HG02884 (cell line): Measurements from ENCODE around the gene UQCC3.
"Not testable (repeated sequence)": the region's sequence is repeated elsewhere in the genome, so short reads cannot be mapped to it uniquely, and the experiment has no call there.

Experiments
- ATAC-seq: cut with Tn5 transposase; IDR thresholded peaks from one replicate; pipeline ENCODE4 v1.9.1; 2021; ENCODE audit warnings: mild to moderate bottlenecking, moderate library complexity; ENCODE audit not compliant: unreplicated experiment

UQCC3 gene

DNA sequence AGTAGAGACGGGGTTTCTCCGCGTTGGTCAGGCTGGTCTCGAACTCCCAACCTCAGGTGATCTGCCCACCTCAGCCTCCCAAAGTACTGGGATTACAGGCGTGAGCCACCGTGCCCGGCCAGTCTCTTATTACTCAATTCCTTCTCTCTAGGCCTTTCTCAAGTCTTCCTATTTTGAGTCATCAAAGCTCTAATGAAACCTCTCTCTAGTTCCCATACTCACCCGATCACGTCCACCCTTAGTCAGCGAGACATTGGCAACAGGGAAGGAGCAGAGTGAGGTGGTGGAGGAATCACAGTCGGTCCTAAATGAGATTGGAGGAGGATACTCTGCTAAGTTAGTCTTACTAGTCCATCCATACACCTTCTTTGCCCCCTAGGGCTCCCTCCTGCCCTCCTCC, 30.8 kb downstream of the UQCC3 start:
- ATAC-seq: no peak

GRCh38 chr11:62703921-62704320, 32.4 kb downstream of the UQCC3 start:
- ATAC-seq: not testable (repeated sequence)

GRCh38 chr11:62705413-62705812, 33.9 kb downstream of the UQCC3 start:
- no peak for ATAC-seq

- peak; percentile 39 for ATAC-seq
Measured at GRCh38 chr11:62705880-62706849, 34.7 kb downstream of the UQCC3 start.

DNA sequence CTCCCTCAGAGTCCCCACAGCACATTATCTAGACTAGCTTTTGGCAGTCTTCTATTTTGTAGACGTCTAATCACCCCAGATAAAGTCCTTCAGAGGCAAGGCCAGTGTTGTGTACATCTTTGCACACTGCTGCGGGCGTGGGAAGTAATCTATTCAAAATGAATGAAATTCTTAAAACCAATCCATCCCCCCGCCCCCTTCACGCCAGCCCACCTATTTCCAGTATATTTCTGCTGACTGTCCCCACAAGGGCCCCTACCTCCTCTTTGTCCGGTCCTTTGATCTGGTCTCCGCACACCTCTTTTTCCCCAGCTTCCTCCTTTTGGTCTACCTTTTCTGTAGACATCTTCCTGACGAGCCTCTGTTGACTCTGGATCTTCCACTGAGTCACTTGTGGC, 35.4 kb downstream of the UQCC3 start:
- no peak for ATAC-seq

- ATAC-seq: no peak
Measured at GRCh38 chr11:62707277-62707861, 35.9 kb downstream of the UQCC3 start, which contains the start of the genes BSCL2 and GNG3. Gene BSCL2, minus strand, starts transcription at chr11:62707424. Its CDS starts 229 bp downstream, at chr11:62707195. Gene GNG3, plus strand, starts transcription at chr11:62707676. Its CDS starts 620 bp downstream, at chr11:62708296.

DNA sequence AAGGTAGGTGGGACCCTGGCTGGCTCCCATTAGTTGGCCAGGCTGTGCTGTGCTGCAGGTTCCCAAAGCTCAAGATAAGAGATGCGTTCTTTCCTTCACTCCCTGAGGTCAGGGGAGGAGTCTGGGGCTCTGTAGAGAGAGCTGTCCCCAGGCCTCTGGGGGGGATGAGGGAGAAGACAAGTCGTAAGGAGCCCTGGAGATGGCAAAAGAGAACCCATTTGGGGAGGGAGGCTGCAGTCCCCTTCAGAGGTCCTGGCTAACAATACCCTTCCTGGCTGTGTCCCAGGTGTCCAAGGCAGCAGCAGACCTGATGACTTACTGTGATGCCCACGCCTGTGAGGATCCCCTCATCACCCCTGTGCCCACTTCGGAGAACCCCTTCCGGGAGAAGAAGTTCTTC, 36.9 kb downstream of the UQCC3 start:
- ATAC-seq: no peak

- no peak for ATAC-seq
Measured at GRCh38 chr11:62708793-62709192, 37.3 kb downstream of the UQCC3 start.

- ATAC-seq: peak; percentile 63
Measured at GRCh38 chr11:62709247-62710000, 38.0 kb downstream of the UQCC3 start.

DNA sequence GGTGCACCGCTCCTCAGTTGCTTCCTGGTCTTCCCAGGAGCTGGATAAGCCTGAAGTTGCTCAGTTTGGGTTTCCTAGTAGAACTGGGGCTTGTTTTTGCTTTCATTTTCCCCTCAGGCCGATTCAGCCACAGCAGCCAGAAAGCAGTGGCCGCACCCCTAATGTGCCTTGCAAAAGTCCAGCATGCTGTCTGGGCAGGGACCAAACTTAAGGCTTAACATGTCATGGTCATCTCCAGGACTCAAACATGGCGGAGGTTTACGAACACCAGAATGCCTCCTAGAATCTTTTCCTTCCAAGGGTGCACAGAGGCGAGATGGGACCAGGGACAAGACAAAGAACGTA, 38.5 kb downstream of the UQCC3 start:
- no peak for ATAC-seq

GRCh38 chr11:62712276-62712812, 40.9 kb downstream of the UQCC3 start:
- no peak for ATAC-seq

DNA sequence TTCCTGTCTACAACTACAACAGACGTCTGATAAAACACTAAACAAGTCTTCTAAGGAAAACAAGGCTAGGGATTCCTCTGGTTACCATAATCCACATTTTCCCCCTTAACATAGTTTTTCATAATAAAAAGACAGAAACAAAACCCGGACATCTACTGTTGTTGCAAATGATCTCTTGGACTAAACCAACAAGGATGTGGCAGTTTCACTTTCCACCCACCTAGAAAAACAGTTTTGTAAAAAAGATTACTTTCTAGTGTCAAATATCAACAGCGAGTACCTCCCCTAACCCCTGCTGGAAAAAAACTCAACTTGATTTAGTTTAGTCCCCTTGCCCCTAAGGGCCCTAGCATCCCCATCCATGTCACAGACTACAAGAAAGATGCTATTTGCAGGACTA, 41.4 kb downstream of the UQCC3 start:
- no peak for ATAC-seq

DNA sequence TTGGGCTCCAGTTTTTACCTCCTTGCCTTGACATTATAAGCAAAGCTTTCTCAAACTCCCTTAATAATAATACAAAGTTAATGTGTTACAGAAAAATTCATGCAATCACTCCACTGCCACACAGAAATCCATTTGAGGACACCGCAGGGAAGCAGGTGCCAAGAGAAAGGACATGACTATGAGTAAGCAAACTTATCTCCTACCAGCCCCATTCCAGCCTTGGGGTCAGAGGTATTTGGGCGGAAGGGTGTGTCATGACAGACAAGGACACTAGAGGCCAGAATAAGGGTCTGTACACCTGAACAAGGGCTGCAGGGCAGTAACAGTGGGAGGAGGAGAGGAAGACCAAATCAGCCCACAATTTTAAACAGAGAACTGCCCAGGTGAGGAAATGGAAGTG, 41.9 kb downstream of the UQCC3 start:
- no peak for ATAC-seq

DNA sequence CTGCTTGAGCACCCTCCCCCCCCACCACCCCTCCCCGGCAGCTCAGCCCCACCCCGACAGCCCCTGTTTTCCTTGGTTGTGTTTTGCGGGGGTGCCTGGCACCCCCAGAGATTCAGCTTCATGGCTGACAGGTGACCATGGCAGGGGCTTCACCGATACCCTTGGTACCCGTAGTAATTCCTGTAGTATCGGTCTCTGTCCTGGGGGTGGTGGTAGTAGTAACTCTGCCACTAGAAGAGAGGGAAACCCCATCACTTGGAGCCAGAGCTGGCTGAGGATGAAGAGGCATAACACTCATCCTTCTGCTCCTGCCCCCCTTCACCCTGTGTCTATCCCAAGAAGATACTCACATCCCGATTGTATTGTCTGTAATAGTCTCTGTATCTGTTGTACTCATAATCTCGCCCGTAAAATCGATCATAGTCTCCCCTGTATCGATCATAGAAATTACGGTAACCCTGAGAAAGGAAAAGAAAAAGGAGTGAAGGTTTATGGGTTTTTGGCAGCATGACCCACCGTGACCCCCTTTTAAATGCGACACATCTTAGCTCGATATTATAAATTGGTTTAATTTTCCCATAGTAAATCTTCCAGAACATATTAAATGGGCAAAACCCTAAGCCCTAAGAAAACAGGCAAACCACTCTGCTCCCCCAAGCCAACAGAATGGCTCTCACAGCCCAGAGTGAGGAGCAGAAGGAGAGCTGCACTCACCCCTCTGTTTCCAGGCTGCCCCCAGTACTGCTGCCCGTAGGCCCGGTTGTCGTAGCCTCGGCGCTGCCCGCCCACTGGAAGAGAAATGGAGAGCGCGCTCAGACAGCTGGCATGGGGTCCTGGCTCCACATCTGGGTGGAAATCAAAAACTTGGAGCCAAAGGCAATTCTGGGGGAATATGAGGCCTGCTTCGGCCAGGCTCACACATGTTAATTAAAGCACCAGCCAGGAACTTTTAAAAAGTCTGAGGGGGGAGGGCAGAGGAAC, 44.0 kb downstream of the UQCC3 start:
- no peak for ATAC-seq

DNA sequence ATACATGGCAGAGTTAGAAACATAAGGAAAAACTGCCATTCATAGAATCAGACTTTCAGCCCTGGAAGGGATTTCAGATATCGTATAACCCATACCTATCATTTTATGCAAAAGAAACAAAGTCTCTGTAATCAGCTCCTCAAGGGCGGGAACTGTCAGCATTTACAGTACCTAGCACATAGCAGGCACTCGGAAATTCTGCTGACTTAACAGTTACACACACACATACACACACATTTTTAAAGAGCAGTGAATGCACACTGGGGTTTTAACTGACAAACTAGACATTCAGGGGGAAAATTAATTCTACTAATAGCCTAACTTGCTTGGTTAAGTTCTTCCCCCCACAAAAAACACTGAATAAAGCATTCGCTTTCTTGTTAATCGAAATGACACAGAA, 44.7 kb downstream of the UQCC3 start:
- ATAC-seq: no peak

DNA sequence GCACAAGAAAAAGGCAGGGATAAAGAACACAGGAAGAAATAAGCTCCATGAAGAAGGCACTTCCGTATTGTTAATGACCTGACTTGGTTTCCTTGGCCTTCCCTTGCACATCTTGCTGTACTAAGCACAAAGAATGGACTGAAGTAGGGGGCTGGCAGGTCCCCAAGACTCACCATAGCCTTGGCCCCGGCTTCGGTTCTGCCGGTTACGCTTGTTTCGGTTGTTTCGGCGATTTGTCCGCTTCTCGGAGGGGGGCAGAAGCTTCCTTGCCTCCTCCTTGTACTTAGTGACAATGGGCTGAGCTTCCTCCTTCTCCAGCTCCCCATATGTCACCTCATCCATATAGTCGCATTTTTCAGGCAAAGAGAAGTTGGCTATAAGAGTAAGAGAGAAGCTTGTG, 45.3 kb downstream of the UQCC3 start:
- no peak for ATAC-seq

DNA sequence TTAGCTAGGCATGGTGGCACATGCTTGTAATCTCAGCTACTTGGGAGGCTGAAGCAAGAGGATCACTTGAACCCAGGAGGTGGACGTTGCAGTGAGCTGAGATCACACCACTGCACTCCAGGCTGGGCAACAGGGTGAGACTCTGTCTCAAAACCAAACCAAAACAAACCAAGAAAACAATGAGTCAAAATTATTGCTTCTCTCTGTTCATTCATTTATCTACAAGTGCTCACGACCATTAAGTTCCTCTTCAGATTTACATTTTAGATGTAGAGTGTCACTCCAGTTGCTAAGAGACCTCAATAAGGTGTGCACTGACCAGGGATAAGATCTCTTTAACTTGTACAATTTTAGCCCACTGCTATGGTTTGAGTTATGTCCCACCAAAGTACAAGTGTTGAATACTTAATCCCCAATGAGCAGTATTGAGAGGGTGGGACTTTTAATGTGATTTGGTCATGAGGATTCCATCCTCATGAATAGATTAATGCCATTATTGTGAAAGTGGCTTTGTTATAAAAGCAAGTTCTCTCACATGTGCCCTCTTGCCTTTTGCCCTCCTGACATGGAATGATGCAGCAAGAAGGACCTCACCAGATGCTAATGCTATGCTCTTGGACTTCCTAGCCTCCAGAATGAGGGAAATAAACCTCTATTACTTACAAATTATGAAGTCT, 48.0 kb downstream of the UQCC3 start:
- ATAC-seq: no peak

- no peak for ATAC-seq
Measured at GRCh38 chr11:62721994-62722393, 50.5 kb downstream of the UQCC3 start.
